ENCODE measurements around the gene STARD6.

- no peak for TF ChIP-seq POLR2A (IDR thresholded peaks at IDR 0.05)
- TF ChIP-seq, protein P1, sequence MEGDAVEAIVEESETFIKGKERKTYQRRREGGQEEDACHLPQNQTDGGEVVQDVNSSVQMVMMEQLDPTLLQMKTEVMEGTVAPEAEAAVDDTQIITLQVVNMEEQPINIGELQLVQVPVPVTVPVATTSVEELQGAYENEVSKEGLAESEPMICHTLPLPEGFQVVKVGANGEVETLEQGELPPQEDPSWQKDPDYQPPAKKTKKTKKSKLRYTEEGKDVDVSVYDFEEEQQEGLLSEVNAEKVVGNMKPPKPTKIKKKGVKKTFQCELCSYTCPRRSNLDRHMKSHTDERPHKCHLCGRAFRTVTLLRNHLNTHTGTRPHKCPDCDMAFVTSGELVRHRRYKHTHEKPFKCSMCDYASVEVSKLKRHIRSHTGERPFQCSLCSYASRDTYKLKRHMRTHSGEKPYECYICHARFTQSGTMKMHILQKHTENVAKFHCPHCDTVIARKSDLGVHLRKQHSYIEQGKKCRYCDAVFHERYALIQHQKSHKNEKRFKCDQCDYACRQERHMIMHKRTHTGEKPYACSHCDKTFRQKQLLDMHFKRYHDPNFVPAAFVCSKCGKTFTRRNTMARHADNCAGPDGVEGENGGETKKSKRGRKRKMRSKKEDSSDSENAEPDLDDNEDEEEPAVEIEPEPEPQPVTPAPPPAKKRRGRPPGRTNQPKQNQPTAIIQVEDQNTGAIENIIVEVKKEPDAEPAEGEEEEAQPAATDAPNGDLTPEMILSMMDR (IDR thresholded peaks at IDR 0.05), result no peak
- no peak for TF ChIP-seq EP300 (IDR thresholded peaks at IDR 0.05)
Measured at GRCh38 chr18:54382733-54383252, 25.1 kb upstream of the STARD6 start.

Measured in upper lobe of left lung (tissue), 4 donors.